HFF-Myc (cell line): ENCODE measurements around the gene KRT37.

Experiments used
- DNase-seq: peaks from one replicate; pipeline ENCODE4 v3.0.0-alpha.2; 2011; ENCODE audit warnings: low read depth; ENCODE audit errors: extremely low read depth
- H3K4me3 ChIP-seq: replicated peaks from 2 replicates; pipeline ENCODE4 v1.5.1; 2011; ENCODE audit warnings: low read depth, mild to moderate bottlenecking, control low read depth, low read length
- CTCF ChIP-seq: IDR thresholded peaks from 2 replicates; pipeline ENCODE4 v1.5.1; 2012; ENCODE audit warnings: mild to moderate bottlenecking, low read depth, low read length, control low read depth; ENCODE audit errors: missing control alignments

KRT37 gene

GRCh38 chr17:41451154-41451728 lies 26.9 kb upstream of the KRT37 start:
- no peak for TF ChIP-seq CTCF
- H3K4me3 ChIP-seq = no peak overlapping the region
- no peak for DNase-seq

GRCh38 chr17:41449008-41449407 lies 24.6 kb upstream of the KRT37 start:
- no peak overlapping the region for H3K4me3 ChIP-seq
- no peak for TF ChIP-seq CTCF
- DNase-seq = no peak

- no peak for DNase-seq
- no peak for TF ChIP-seq CTCF
- H3K4me3 ChIP-seq = no peak overlapping the region
Measured at GRCh38 chr17:41448506-41448905, 24.1 kb upstream of the KRT37 start.

- no peak for TF ChIP-seq CTCF
- no peak overlapping the region for H3K4me3 ChIP-seq
- DNase-seq = no peak
Measured at GRCh38 chr17:41446806-41447205, 22.4 kb upstream of the KRT37 start.

- H3K4me3 ChIP-seq = no peak overlapping the region
- no peak for TF ChIP-seq CTCF
- no peak for DNase-seq
Measured at GRCh38 chr17:41444640-41445039, 20.3 kb upstream of the KRT37 start.

GRCh38 chr17:41444186-41444585 lies 19.8 kb upstream of the KRT37 start:
- no peak overlapping the region for H3K4me3 ChIP-seq
- TF ChIP-seq CTCF = no peak
- DNase-seq = no peak

- DNase-seq = no peak
- H3K4me3 ChIP-seq = no peak overlapping the region
- TF ChIP-seq CTCF = no peak
Measured at GRCh38 chr17:41442739-41443138, 18.4 kb upstream of the KRT37 start.
